Measurements from ENCODE around the gene ANKRD29.

GRCh38 chr18:23645568-23646175, 17.0 kb downstream of the ANKRD29 start:
- TF ChIP-seq, protein P1, sequence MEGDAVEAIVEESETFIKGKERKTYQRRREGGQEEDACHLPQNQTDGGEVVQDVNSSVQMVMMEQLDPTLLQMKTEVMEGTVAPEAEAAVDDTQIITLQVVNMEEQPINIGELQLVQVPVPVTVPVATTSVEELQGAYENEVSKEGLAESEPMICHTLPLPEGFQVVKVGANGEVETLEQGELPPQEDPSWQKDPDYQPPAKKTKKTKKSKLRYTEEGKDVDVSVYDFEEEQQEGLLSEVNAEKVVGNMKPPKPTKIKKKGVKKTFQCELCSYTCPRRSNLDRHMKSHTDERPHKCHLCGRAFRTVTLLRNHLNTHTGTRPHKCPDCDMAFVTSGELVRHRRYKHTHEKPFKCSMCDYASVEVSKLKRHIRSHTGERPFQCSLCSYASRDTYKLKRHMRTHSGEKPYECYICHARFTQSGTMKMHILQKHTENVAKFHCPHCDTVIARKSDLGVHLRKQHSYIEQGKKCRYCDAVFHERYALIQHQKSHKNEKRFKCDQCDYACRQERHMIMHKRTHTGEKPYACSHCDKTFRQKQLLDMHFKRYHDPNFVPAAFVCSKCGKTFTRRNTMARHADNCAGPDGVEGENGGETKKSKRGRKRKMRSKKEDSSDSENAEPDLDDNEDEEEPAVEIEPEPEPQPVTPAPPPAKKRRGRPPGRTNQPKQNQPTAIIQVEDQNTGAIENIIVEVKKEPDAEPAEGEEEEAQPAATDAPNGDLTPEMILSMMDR (IDR thresholded peaks at IDR 0.05): no peak
- TF ChIP-seq POLR2A (IDR thresholded peaks at IDR 0.05): no peak

Measured in testis (tissue), 2 donors.